Astrocyte of the cerebellum (primary cell): ENCODE data around the gene CHEK1.
A peak's percentile ranks its signal among the peaks of the same experiment; 100 is the strongest.

Experiments used
- DNase-seq: peaks from one replicate; pipeline ENCODE4 v3.0.0-alpha.2; 2011; ENCODE audit warnings: low read depth
- H3K4me3 ChIP-seq: 2 replicates; pipeline ENCODE4 v1.5.1; 2011; ENCODE audit warnings: mild to moderate bottlenecking, low read depth, low read length, moderate library complexity
- in situ Hi-C: cut with HindIII; loops from 2 replicates; pipeline ENCODE4 v1.10.0; 2017; ENCODE audit warnings: low sequenced_read_pairs
- TF ChIP-seq, protein P1 (sequence below): IDR thresholded peaks from 2 replicates; pipeline ENCODE4 v1.5.1; 2012; ENCODE audit warnings: low read length, low read depth, moderate library complexity, mild to moderate bottlenecking; ENCODE audit errors: missing control alignments

The CHEK1 gene

DNA sequence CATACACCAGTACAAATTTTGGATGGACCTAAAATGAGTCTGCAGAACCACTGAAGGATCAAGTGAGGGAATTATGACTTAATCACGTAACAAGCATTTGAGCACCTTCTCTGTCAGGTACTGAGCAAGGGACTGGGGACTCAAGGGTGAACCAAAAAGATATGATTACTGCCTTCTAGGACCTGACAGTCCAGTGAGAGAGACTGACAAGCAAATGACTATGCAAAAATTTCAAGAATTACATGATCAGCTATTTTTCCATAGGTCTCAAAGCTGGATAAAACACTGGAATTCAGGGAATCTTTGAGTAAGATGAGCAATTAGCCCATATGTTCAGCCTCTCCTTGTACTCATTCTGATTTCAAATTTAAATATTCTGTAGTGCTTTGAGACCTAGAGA is 37.5 kb upstream of the CHEK1 start:
- TF ChIP-seq, protein P1, sequence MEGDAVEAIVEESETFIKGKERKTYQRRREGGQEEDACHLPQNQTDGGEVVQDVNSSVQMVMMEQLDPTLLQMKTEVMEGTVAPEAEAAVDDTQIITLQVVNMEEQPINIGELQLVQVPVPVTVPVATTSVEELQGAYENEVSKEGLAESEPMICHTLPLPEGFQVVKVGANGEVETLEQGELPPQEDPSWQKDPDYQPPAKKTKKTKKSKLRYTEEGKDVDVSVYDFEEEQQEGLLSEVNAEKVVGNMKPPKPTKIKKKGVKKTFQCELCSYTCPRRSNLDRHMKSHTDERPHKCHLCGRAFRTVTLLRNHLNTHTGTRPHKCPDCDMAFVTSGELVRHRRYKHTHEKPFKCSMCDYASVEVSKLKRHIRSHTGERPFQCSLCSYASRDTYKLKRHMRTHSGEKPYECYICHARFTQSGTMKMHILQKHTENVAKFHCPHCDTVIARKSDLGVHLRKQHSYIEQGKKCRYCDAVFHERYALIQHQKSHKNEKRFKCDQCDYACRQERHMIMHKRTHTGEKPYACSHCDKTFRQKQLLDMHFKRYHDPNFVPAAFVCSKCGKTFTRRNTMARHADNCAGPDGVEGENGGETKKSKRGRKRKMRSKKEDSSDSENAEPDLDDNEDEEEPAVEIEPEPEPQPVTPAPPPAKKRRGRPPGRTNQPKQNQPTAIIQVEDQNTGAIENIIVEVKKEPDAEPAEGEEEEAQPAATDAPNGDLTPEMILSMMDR, result no peak
- no peak for DNase-seq
- in situ Hi-C loops, result no loop called here
- H3K4me3 ChIP-seq, result no peak overlapping the region

DNA sequence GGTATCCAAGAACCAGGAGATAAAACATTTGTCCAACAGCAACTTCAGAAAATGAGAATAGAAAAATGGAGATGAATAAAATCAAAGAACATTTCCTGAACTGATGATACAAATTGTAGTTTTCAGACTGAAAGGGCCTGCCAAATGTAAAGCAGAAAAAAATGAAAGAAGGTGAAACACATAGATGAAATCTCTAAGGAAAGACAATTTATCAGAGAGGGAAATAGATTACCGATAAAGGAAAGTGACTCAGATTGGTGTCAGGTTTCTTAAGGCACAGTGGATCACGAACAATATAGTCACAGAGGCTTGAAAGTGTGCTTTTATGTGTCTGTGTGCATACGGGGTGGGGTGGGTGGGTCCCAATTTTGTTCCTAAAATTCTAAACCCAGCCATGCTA is 36.5 kb upstream of the CHEK1 start:
- TF ChIP-seq, protein P1, result no peak
- in situ Hi-C loops, result no loop called here
- H3K4me3 ChIP-seq, result no peak overlapping the region
- no peak for DNase-seq

DNA sequence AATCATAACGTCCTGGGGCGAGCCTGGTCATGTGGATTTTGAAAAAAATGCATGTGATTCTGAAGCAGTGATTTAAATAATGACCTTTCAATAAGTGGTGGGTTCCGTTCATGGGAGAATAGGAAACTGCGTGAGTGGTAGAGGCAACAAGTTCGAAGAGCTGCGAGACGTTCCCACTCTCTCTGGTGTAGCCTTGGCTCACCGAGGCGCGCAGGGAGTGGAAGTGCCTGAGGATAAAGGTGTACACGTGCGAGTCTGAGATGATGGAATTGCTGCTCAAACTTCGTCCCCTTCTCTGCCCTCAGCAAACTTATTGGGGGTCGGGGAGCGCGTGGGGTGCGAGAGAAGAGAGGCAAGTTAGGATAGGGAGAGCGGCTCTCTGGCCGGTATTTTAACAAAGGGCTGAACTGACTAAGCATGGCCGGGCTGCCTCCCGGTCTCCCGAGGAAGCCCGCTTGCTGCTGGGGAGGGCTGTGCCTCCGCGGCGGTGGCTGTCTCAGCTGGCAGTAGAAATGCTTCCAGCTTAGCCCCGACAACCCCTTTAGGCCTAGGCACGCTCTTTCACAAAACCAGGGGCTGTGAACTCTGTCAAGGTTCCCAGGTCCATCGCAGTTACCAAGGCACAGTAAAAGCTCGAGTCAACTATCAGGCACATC is 33.2 kb upstream of the CHEK1 start:
- in situ Hi-C loops, result no loop called here
- H3K4me3 ChIP-seq, result peak overlapping the region; percentile 89
- no peak for DNase-seq
- TF ChIP-seq, protein P1, result no peak

DNA sequence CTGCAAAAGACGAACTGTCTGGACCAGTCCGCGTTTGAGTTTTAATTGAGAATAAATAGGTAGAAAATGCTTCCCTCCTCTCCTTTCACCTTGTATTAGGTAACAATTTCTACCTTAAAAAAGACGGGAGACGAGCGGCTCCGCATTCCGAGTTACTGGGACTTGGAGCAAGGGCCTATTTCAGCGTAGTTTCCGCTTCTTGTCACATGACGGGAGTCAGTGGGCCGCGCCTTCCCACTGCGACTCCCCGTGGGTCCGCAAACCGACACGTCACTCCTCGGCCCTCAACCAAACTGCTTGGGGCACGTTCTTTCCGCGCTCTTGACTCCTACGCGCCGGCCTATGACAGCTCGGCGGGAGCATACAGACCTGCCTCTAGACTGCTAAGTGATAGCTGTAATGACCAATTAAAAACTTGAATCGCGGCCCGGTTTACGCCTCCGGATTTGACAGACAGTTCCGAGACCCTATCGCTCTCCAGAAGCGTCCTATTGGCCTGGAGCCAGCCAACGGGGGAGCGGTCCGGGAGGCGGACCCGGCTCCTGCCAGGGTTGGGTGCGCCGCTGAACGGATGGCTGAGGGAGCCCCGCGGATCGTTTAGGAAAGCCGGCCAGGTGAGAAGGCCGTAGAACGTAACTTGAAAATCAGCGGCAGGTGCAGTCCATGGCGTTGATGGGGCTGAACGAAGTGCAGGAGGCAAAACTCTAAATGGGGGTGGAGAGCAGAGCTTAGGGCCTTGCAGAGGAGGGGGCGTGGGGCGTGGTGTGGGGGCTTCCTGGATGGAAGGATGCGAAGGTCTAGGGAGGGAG is 32.5 kb upstream of the CHEK1 start, which contains the start of gene STT3A:
Gene STT3A (plus strand): TSS at position 548 of the 809 bp plus-strand sequence. CDS start 3,064 bp downstream, outside the sequence.
- in situ Hi-C loops, result no loop called here
- TF ChIP-seq, protein P1, result no peak
- peak within 1 kb of the TSS; percentile 89 for H3K4me3 ChIP-seq

DNA sequence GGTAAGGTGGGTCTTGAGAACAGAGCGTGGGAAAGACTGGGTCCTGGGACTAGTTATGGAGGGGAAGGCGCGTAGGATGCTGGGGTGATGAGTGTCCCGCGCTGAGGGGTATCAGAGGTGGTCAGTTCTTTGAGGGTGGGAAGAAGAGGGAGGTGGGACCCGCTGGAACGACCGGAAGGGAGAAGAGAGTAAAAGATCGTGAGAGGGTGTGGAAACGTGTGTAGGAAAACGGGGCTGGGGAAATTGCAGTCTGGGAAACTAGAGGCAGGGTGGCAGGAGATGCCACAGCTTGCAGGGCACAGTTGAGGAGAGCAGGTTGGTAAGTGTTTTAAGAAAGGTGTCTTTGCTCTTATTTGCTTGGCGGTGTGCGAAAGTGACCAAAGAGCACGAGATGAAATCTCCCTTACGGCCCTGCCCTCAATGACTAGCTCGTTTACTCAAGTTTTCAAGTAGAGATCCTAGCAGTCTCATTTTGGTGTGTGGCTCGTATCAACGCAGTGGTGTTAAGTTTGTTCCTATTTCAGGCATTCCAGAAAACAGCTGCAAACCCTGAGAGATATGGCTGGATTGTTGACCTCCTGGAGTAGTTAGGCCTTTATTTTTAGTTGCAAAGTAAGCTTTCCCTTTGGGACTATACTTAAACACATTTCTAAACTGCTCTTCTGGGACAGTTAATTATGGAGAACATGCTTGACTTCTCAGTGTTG is 31.7 kb upstream of the CHEK1 start:
- DNase-seq, result no peak
- in situ Hi-C loops, result no loop called here
- TF ChIP-seq, protein P1, result no peak
- H3K4me3 ChIP-seq, result peak overlapping the region; percentile 89

More for the DNA sequence above, 32.5 kb upstream of the CHEK1 start, which contains the start of gene STT3A:
- DNase-seq, result peak; percentile 100

DNA sequence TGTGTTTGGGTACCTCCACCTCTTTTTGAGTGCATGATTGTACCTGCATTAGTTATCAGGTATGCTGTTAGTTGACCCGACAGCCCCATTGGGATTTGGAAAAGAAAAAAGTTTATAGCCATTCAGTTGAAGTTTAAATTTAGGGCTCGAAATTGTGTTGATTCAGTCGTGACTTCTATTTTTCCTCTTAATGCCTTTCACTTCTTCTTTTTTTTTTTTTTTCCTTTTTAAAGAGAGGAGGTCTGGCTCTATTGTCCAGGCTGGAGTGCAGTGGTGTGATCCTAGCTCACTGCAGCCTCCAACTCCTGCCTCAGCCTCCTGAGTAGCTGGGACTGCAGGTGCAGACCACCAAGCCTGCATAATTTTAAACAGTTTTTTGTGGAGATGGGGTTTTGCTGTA is 30.0 kb upstream of the CHEK1 start:
- in situ Hi-C loops, result no loop called here
- H3K4me3 ChIP-seq, result no peak overlapping the region
- TF ChIP-seq, protein P1, result no peak
- DNase-seq, result no peak
